ENCODE results near the gene RNF151.

The RNF151 gene

DNA sequence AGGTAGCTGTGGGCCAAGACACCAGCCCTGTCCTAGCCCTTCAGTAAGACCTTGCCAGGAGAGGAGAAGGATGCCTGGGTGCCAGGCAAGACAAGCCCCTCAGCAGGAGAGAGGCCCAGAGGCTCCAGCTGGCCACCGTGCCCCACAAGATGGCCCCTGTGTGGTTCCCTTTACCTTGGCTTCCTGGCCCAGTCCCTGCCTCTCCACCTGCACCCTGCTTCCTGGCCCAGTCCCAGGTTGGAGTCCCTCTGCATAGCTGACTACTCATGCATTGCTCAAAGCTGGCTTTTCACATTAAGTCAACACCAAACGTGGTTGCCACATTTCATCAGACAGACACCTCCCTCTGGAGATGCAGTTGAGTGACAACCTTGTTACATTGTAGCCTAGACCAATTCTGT is 27.1 kb downstream of the RNF151 start:
- DNase-seq, result peak; percentile 46

DNA sequence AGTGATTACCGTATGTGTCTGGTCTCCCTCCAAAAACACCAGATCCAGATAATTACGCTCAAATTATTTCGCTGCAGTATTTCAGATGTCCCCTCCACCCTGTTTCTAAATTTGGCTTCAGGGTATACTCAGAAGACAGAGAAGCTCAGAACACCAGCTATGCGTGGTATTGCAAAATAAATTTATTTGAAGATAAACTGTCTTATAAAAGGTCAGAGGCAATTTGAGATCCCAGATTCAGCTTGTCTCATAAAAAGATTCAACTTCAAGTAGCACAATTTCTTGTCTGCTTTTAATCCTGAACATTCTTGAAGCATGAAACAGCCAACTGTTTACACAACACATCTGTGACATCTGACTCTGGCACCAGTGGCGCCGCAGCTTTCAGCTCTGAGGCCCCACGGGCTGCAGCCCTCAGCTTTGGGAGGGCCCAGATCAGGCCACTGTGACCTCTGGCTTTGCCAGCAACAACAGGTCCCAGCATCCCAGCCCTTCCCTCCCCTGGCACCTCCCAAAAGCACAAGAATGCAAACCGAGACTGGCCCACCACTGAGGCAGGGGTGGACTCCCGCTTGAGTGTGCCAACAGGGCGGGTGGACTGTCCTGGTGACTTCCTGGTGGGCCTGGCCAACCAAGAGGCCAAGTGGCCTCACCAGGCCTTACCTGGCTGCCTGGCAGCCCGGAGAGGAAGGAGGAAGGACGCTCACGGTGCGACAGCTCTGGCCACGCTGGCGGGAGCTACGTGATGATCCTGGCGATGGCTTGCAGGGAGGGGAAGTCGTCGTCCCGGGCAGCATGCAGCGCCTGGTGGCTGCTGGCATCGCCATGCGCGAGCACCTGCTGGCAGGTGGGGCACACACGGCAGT is 31.1 kb downstream of the RNF151 start:
- DNase-seq, result no peak

DNA sequence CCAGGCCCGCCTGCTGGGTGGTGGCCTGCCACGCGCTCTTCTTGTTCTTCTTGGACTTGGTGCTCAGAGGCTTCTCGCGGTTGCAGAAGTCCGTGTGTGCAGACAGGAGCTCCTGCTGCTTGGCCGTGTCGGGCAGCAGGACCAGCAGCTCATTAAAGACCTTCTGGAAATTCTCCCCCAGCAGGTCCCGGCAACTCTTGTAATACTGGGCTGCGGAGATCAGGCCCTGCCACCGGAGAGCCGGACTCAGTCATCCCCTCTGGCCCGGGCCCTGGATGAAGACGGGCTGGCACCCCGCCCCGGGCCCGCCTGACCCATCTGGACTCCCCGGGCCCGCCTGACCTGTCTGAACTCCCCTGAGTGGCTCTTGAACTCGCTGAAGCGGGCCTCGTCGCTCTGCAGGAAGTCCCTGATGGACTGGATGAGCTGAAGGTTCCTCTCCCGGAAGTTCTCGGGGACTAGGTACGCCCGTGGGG is 31.7 kb downstream of the RNF151 start:
- DNase-seq, result no peak

DNA sequence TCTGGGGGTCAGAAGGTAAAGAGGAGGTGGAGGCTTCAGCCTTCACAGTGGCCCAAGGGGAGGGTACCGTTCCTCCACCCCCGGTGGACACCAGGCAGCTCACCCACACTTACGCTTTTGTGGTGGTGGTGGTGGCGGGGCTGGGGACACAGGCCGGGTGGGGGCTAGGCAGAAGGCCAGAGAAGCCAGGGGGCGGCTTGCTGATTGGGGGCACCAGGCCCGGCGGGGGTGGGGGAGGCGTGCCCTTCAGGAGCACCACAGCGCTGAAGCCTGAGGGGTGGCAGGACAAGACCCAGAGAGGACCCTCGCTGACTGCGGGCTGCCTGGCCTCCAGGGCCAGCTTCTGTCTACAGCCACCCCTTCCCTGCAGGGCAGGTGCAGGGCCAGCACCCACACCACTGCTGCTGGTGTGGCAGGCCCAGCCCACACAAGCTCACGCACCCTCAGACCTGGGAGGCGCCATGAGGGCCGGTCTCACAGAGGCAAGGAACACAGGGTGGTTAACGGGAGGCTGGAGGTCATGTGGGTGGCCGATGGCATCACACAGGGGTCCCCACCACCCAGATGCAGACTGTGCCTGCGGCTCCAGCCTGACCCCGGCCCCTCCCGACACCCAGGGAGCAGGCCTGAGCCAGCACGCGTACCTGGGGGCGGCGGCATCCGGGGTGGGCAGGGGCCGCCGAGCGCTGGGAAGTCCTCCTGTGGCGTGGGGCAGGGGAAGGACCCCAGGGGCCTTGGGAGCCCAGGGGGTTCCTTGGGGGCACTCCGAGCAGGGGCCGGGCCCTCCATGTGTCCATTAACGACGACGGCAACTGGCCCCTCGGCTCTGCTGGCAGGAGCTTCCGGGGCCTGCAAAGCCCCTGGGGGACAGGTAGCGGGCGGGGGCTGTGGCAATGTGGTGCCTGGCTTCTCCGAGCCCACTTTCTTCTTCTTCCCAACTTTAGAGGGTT is 32.5 kb downstream of the RNF151 start:
- no peak for DNase-seq

DNA sequence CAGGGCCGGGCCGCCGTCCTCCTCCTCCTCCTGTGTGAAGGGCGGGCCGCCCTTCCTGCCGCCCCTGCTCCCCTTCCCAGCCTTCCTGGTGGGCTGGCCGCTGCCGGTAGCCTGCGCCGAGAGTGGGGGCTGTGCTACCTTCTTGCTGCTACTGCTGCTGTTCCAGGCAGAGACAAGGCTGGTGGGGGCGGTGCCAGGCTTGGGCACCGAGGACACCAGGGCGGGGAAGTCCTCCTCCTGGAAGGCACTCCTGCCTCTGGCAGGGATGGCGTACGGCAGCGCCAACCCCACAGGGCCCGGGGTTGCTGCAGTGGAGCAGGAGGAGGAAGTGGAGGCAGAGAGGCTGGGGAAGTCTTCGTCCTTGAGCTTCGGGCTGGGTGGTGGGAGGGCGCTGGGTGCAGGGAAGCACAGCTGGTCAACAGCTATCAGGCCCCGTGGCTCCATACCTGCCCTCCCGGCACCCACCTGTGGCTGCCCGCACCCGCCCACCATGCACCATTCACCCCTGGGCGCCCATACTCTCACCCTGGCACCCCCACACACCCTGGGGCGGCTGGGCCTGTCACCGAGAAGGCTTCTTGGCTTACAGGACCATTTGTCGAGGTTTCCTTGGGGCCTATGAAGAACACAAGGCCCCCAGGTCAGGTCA is 33.3 kb downstream of the RNF151 start:
- DNase-seq, result no peak

DNA sequence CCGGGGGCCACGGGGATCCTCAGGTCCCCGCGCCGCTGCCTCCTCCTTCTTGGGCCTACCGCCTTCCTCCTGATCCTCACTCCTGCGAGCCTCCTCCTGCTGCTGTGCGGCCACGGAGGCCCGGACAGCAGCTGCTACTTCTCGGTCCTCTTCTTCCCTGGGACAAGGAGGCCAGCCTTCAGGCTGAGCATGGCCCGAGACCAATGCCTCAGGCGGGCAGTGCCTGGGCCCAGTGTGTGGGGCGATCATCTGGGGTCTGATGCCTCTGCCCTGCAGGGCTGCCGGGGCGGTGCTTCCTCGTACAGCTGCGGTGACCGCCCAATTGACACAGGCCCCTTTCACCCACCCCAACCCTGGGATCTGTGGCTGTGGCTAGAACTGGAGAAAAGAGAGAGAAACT is 34.4 kb downstream of the RNF151 start:
- no peak for DNase-seq

DNA sequence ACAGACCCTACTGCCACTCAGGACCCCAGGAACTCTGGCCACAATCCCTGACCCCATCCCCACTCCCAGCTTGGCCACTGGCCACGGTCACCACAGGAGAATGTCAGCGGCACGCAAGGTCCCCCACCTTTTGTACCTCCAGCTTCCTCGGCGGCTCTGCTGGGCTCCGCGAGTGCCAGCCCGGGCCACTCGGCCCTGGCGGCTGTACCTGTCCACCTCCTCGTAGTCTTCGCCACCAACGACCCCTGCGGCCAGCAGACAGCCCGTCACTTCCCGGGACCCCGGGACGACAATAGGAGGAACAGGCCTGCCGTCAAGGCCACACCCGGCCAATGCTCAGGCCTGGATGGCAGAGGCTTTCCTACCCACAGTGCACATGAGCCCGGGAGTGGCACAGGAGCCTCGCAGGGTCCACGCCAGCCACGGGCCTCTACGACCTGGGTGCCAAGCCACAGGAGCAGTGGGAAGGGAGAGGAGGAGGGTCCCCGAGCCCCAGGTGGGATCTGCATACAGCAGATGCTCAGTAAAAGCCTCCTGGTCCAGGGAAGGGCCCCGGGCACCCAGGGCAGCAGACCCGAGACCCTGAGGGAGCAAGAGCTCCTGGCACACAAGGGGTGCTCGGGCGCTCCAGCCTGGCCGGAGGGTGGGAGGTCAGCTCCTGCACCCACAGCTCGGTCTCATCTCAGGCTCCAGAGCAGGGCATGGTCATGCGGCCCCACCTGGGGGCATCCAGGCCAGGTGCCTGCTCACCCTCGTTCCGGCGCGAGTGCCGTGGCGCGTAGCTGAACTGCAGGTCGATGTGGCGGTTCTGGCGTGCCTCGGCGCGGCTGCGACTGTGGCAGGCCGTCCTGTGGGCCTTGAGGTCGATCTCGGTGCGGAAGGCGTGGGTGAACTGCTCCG is 35.0 kb downstream of the RNF151 start:
- DNase-seq, result no peak

DNA sequence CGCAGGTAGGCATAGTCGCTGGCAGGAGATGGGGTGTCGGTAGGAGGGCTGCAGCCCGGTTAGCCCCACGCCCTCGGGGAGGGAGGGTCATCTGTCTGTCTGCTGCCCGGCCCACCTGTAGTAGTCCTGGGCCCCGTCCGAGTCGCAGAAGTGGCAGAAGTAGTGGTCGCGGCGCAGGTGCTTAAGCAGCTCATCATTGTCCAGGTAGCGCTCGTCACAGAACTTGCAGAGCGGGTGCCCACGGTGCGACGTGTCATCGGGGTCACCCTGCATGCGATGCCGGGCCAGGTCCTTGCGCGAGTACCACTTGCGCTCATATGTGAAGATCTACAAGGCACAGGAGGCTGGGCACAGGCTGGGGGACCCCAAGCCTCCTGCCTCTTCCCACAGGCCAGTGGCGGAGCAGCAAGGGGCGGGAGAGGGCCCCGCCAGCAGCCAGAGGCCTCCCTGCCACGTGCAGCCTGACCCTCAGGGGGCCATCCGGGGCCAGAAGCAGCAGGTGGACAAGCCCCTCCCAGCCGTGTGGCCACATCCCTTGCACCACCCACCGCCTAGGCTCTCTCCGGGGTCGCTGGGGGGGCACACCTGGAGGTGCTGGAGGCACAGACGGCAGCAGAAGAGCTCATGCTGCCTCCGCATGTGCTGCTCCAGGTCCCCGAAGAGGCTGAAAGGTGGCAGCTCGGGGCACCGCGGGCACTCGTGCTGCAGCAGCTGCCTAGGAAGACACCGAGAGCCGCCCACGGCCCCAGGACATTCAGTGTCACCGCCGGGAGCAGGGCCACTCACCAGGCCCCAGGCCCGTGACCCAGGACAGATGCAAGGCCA is 36.0 kb downstream of the RNF151 start:
- DNase-seq, result no peak

DNA sequence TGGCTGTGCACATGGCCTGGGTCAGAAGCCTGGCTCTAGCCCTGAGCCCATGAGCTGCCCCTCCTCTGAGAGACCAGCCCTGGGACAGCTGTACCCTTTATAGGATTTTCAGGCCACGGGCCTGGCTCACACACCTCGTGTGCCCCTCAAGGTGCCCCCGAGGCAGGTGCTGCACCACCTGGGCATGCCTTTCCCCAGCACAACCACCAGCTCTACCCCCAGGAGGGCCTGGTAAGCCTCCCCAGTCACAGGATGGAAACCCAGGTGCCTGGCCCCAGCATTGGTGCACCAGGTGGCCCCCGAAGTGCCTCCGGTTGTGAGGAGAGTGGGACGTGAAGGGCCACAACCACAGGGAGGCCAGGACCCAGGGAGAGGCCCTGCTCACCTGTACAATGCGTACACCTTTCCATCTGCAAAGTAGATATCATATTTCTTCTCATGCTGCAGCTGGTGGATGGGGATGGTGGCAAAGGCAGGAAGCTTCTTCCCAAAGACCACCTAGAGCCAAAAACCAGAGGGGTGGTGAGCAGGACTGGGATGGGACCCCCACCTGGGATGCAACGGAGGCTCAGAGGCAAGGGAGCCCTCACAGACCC is 36.7 kb downstream of the RNF151 start:
- no peak for DNase-seq

DNA sequence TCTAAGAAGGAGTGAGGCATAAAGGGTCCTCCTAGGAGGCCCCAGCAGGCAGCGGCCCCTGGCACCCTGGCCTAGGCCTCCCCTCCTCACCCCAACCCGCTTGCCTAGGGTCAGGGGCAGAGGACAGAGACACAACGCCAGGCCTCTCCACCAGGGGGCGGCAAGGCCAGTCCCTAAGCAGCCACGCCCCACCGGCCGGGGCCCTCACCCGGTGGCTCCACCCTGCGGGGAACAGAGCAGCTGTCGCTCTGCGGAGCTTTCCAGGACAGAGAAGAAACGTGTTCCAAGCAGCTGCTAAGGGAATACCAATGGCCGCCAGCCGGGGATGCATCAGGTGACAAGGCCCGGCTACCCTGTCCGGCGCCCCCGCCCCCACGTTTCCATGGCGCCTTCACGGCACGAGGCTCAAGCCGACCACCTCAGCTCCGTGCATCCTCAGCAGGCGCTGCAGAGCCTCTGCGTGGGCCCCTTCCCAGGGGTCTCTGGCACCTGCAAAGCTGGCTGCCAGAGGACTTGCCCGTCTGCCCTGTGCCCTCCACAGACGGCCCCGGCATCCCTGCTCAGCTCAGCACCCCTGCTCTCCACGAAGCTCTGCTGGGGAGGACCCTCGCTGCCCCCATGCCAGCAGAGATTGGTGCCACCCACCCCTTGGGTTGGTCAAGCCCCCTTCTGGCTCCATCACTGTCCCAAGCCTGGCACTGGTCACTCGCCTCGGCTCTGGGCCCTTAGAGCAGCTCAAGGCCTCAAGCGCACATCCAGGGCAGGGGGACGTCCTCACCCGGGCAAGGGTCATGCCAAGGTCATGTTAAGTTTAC is 37.4 kb downstream of the RNF151 start:
- DNase-seq, result peak; percentile 91

DNA sequence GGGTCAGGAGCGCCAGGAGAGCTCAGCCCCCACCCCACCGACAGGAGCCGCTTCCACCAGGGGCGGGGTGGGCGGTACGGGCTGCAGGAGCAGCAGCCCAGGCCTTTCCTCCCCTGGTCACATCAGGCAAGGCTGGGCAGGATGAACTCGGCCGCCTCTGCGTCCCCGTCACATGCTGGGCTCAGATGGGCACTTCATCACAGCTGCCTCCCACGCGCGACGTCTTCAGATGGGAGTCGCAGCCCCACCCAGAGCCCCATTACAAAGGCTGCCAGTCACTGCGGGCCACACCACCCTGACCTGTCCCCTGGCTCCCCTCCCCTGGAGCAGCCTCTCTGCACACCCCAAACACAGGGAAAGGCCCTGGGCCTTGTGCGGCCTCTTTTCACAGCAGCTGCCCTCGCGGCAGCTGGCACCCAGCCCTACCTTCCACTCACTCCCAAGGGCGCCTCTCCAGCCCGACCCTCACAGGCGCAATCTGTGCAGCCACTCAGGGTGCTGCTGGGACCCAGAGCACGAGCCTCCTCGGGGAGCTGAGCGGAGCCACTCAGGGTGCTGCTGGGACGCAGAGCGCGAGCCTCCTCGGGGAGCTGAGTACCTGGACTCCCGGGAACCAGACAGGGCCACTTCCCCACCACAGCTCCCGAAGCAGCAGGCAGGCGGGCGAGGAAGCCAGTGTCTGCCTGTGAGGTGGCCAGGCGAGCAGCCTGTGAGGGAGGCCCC is 38.3 kb downstream of the RNF151 start:
- DNase-seq, result peak; percentile 70

DNA sequence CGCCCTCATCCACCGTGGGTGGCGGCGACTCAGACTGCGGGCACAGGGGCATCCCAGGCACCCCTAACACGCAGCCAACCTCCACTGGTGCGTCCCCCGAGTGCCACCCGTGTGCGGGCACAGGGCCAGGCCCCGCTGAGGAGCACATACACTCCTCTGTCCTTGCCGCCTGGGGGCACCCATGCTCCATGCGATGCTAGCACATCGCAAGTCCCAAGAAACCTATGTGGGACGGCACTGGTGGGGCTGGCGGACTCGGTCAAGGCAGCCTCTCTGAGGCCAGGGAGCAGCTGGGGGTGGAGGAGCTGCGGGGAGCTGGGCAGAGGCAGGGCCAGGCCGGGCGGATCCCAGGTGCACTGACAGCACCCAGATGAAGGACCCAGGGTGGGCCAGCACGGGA is 39.0 kb downstream of the RNF151 start:
- DNase-seq, result peak; percentile 70

DNA sequence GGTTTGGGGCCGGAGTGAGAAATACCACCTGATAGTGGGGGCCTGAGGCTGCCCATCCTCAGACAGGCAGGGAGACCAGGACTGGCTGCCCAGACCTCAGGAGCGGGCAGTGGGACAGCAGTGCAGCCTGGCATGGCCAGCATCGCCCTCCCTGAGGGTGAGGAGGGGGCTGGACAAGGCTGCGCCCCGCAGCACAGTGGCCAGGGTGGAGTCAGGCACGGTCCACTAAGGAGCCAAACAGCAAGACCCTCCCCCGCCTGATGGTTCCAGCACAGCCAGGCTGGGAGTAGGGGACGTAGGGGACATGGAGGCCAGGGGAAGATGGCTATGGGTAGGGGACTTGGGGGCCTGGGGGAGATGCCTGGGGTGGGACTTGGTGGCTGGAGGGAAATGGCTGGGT is 39.7 kb downstream of the RNF151 start:
- DNase-seq, result no peak

DNA sequence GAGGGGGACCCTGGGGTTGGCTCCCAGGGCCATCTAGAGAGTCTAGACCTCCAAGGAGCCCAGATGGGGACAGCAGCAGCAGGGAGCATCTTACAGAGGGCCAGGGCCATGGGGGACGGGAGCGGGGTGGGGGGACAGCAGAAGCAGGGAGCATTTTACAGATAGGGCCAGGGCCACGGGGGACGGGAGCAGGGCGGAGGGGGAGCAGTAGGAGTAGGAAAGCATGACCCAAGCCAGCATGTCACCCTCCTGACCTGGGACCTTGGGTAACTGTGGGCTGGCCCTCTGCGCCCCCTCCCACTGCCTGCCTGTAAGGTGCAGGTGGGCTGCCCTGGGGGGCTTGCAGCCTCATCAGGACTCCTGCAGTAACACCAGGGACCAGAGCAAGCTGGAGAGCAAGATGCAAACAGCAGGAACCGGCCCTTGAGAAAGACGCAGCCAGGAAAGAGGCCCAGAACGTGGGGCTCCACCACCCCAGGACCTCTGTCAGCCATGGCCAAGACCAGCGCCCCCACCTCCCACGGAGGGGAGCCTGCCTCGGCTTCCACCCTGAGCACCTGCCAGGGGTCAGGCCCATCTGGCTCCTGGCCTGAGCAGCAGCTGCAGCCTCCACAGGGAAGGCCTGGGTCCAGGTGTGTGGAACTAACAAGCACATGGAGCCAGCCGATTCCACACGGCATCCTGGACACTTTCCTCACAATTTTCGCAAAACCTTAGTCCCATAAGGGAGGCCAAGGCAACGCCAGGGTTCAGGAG is 40.6 kb downstream of the RNF151 start:
- no peak for DNase-seq

DNA sequence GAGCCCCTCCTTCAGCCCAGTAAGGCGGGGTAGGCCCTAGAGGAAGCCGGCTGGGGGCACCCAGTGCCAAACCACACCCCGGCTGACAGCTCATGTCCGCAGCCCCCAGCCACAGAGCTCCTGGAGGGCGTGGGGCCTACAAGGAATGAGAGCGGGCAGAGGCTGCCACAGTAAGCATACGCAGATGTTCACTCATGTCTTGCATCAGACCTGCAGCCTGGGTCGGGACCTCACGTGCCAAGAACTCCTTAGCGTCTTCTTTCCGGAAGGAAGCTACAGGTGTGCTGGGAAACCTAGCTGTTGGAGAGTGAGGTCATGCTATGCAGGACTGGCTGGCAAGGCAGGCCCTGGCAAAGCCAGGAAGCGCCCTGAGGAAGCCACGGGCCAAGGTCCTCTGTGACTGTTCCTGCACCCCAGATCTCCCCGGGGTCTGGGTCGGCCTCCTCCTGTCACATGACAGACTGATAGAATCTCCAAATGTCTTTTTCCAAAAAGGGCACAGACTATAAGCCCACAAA is 41.4 kb downstream of the RNF151 start:
- DNase-seq, result no peak

DNA sequence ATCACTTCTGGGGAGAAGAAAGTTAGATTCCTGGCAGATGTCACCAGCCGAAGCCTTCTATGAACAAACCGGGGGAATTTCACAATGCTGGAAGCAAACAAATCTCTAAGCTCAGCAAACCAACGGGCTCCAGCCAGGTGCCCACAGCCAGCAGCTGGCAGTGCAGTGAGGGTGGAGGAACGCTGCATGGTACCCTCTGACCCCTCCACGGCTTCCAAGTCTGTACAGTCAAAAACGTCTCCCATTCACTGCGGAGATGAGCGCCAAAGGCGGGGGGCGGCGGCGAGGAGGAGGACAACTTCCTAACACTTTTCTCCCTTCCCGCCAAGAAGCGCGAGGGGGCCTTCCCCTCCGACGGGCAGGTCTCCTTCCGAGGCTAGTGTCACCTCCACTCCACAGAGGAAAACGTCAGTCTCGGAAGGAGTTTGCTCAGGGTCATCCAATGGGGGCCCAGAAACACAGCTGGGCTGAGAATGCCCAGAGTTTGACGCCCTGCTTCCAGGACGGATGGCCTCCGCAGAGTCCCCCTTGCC is 42.0 kb downstream of the RNF151 start:
- DNase-seq, result peak; percentile 32

DNA sequence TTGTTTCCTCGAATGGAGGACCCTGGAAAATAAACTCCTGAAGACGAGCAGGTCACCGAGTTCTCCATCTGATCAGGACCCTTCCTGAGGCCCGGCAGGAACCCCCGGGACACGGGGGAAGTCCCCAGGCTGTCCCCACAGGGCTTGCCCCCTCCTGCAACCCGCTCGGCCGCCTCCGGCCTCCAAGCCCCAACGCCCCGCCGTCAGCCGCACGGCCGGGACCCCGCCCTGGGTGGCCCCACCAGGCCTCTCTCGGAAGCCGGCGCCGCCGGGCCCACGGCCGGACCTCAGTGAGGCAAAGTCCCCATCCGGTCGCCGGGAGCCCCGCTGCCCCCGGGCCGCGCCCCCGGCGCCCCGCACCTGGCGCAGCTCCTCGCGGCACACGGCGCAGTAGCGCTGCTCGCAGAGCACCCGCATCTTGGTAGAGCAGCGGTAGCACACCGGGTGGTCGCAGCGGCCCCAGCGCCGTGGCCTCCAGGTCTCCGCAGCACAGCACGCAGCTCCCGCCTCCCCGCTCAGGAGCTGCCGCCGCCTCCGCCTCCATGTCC is 42.6 kb downstream of the RNF151 start:
- no peak for DNase-seq
